Measurements from ENCODE around the gene UCMA.
"Not testable (repeated sequence)": the region's sequence is repeated elsewhere in the genome, so short reads cannot be mapped to it uniquely, and the experiment has no call there.

The UCMA gene

GRCh38 chr10:13234172-13234571 is at the start of gene UCMA:
Gene UCMA, minus strand, starts transcription at chr10:13234374. Its CDS starts 116 bp downstream, at chr10:13234258.
- DNase-seq, result no peak

GRCh38 chr10:13282348-13282747 is 48.2 kb upstream of the UCMA start:
- not testable (repeated sequence) for DNase-seq

GRCh38 chr10:13276749-13277365 is 42.7 kb upstream of the UCMA start:
- peak in 3 of 58 donors; percentile 1 to 8 (median 2) for DNase-seq

GRCh38 chr10:13276146-13276545 is 42.0 kb upstream of the UCMA start:
- DNase-seq, result not testable (repeated sequence)

GRCh38 chr10:13272164-13272571 is 38.0 kb upstream of the UCMA start:
- peak in 56 of 58 donors; percentile 2 to 86 (median 62) for DNase-seq

GRCh38 chr10:13271552-13272163 is 37.5 kb upstream of the UCMA start:
- peak in 14 of 58 donors; percentile 1 to 42 (median 12) for DNase-seq

- DNase-seq, result no peak
Observed at GRCh38 chr10:13270877-13271551, 36.8 kb upstream of the UCMA start.

GRCh38 chr10:13268841-13269240 is 34.7 kb upstream of the UCMA start:
- DNase-seq, result no peak

GRCh38 chr10:13268310-13268709 is 34.1 kb upstream of the UCMA start:
- DNase-seq, result no peak

- DNase-seq, result no peak
Observed at GRCh38 chr10:13263591-13263990, 29.4 kb upstream of the UCMA start.

- DNase-seq, result no peak
Observed at GRCh38 chr10:13262433-13262832, 28.3 kb upstream of the UCMA start.

GRCh38 chr10:13257621-13258140 is 23.5 kb upstream of the UCMA start:
- no peak for DNase-seq

GRCh38 chr10:13256627-13257026 is 22.5 kb upstream of the UCMA start:
- DNase-seq, result no peak

GRCh38 chr10:13253726-13254125 is 19.6 kb upstream of the UCMA start:
- DNase-seq, result no peak

GRCh38 chr10:13247784-13248183 is 13.6 kb upstream of the UCMA start:
- DNase-seq, result no peak

GRCh38 chr10:13247246-13247645 is 13.1 kb upstream of the UCMA start:
- DNase-seq, result no peak

GRCh38 chr10:13242260-13242659 is 8.1 kb upstream of the UCMA start:
- not testable (repeated sequence) for DNase-seq

GRCh38 chr10:13241613-13242012 is 7.4 kb upstream of the UCMA start:
- DNase-seq, result no peak

GRCh38 chr10:13239923-13240322 is 5.7 kb upstream of the UCMA start:
- DNase-seq, result no peak

GRCh38 chr10:13238271-13239077 is 4.3 kb upstream of the UCMA start:
- DNase-seq, result no peak

- no peak for DNase-seq
Observed at GRCh38 chr10:13236638-13237037, 2.5 kb upstream of the UCMA start.

GRCh38 chr10:13234736-13235135 is 562 bp upstream of the UCMA start:
- DNase-seq, result not testable (repeated sequence)
